ENCODE results near the gene FOXO3B.
"Not testable (repeated sequence)": the region's sequence is repeated elsewhere in the genome, so short reads cannot be mapped to it uniquely, and the experiment has no call there.

- TF ChIP-seq EP300, CTCF (IDR thresholded peaks at IDR 0.05): not testable (repeated sequence)
Measured at GRCh38 chr17:18721775-18722547, 39.8 kb upstream of the FOXO3B start.

Data from stomach (tissue), 4 donors.